ENCODE data around the gene SLK. TPM values are rescaled to one million over a fixed set of nuclear protein-coding genes. Genes with fewer than 3 reads are reported as not detected.

Gene SLK
- total and polyA plus RNA-seq, 12 donors, result 6.7 to 75.4 (median 30.6) TPM

DNA sequence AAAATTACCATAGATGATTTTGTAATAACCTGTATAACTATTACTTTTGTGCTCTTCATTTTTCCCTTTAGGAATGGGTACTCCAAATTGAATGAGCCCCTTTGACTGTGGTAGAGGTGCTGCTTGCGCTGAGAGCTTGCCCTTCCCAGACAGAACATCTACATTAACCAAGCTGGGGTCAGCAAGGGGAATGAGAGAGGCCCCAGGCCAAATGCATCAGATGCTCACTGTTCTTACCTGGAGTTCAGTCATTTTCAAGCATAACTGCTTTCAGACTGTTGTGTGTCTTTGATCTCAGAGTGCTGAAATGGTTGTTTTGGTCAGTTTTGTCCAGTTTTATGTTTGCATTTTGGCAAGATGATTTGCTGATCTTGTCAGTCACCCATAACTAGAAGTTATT, 41.3 kb upstream of the SLK start:
- Histone ChIP-seq H3K27ac (no peak overlapping the region), H3K9me3 (replicated peaks in 1 of 3) (no peaks in the 10 kb centered on the region), H3K27me3 (no peaks in the 10 kb centered on the region), H3K4me3 (no peak overlapping the region), H3K4me1 (replicated peaks in 1 of 2) (no peaks in the 10 kb centered on the region), H3K36me3 (replicated peaks in 1 of 2) (no peaks in the 10 kb centered on the region)
- DNase-seq, result no peak
- 97 to 100% (median 100%) methylated on average over 1 of the region's 1 CpG for WGBS, 4 donors
- intact Hi-C loops (cut with DNase I), result no loop called here
- TF ChIP-seq, protein P1, sequence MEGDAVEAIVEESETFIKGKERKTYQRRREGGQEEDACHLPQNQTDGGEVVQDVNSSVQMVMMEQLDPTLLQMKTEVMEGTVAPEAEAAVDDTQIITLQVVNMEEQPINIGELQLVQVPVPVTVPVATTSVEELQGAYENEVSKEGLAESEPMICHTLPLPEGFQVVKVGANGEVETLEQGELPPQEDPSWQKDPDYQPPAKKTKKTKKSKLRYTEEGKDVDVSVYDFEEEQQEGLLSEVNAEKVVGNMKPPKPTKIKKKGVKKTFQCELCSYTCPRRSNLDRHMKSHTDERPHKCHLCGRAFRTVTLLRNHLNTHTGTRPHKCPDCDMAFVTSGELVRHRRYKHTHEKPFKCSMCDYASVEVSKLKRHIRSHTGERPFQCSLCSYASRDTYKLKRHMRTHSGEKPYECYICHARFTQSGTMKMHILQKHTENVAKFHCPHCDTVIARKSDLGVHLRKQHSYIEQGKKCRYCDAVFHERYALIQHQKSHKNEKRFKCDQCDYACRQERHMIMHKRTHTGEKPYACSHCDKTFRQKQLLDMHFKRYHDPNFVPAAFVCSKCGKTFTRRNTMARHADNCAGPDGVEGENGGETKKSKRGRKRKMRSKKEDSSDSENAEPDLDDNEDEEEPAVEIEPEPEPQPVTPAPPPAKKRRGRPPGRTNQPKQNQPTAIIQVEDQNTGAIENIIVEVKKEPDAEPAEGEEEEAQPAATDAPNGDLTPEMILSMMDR (IDR thresholded peaks at IDR 0.05), result no peak
- TF ChIP-seq POLR2A (IDR thresholded peaks at IDR 0.05), result no peak

DNA sequence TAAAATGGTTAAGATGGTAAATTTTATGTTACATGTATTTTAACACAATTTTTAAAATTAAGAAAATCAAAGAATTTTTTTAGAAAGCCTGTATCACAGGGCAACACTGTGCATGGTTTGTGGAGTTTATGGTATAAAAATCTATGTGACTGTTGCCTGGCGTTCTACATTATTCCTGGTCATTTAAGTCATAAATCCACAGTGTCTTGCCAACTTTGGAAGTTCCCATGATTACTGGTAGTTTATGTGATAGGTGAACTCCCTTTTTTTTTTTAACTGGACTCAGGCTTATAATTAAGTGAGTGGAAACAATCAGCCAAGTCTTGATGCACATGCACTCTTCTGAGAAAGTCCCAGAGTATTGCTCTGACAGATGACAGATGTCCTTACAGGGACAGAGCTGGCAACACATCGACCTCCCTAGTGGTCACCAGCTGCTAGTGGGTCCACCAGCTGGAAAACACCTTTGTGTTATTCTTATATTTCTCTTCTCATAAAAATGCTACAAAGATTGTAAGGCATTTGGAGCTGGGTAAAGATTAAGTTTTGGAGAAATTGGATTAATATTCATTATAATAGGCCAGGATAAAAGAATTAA, 40.1 kb upstream of the SLK start:
- Histone ChIP-seq H3K4me1 (replicated peaks in 1 of 2) (no peaks in the 10 kb centered on the region), H3K36me3 (replicated peaks in 1 of 2) (no peaks in the 10 kb centered on the region), H3K9me3 (replicated peaks in 1 of 3) (no peaks in the 10 kb centered on the region), H3K4me3 (no peak overlapping the region), H3K27me3 (no peaks in the 10 kb centered on the region), H3K27ac (no peak overlapping the region)
- WGBS, 4 donors, result 78 to 84% (median 82%) methylated on average over 2 of the region's 2 CpGs
- no peak for DNase-seq
- intact Hi-C loops (cut with DNase I), result no loop called here
- no peak for TF ChIP-seq POLR2A (IDR thresholded peaks at IDR 0.05)
- TF ChIP-seq, protein P1 (IDR thresholded peaks at IDR 0.05), result no peak

DNA sequence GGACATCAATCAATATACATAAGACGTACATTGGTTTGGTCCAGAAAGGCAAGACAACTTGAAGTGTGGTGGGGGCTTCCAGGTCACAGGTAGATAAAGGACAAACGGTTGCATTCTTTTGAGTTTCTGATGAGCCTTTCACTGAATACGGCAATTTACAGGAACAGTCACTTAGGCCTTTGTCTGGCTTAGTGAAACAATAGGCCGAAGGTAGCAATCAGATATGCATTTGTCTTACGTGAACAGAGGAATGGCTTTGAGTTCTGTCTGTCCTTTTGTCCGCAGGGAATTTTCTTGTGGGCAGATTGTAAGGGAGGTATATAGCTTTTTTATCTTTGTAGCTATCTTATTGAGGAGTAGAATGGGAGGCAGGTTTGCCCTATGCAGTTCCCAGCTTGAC, 38.2 kb upstream of the SLK start:
- DNase-seq, result no peak
- no peak overlapping the region for H3K27ac ChIP-seq
- TF ChIP-seq POLR2A (IDR thresholded peaks at IDR 0.05), result no peak
- TF ChIP-seq, protein P1 (IDR thresholded peaks at IDR 0.05), result no peak
- intact Hi-C loops (cut with DNase I), result no loop called here
- H3K4me1 ChIP-seq (replicated peaks in 1 of 2), result peaks cover 0 to 4% of the 10 kb centered on the region in 2 donors
- H3K27me3 ChIP-seq, result no peaks in the 10 kb centered on the region
- H3K36me3 ChIP-seq (replicated peaks in 1 of 2), result no peaks in the 10 kb centered on the region
- H3K4me3 ChIP-seq, result no peak overlapping the region
- 88 to 93% (median 91%) methylated on average over 6 of the region's 6 CpGs for WGBS, 4 donors
- no peaks in the 10 kb centered on the region for H3K9me3 ChIP-seq (replicated peaks in 1 of 3)

DNA sequence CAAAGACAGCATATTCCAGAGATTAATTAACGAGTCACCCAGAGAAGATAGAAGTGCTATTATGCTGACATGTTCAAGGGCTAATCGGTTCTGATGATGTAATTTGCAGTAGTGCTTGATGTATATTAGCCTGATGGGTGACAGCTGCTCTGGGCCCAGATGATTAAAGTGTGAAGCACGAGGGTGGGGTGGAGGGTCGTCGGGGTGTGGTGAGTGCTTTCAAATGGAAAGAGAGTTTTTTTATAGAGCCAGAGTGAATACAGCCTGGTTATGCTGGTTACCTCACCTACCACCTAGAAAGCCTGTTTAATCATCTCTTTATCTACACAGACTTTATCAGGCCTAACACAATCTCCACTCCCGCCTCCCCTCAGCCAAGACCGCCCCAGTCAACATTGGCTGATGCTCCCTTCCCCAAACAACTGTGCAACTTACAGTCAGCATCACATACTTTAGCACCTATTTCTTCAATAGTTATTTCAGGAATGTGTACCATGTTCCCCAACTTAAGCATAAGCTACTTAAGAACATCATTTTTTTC, 37.5 kb upstream of the SLK start:
- Histone ChIP-seq H3K27me3 (no peaks in the 10 kb centered on the region), H3K4me1 (replicated peaks in 1 of 2) (peaks cover 0 to 4% of the 10 kb centered on the region in 2 donors), H3K36me3 (replicated peaks in 1 of 2) (no peaks in the 10 kb centered on the region), H3K27ac (no peak overlapping the region), H3K4me3 (no peak overlapping the region), H3K9me3 (replicated peaks in 1 of 3) (no peaks in the 10 kb centered on the region)
- TF ChIP-seq POLR2A (IDR thresholded peaks at IDR 0.05), result no peak
- 63 to 69% (median 66%) methylated on average over 7 of the region's 7 CpGs for WGBS, 4 donors
- intact Hi-C loops (cut with DNase I), result no loop called here
- no peak for DNase-seq

DNA sequence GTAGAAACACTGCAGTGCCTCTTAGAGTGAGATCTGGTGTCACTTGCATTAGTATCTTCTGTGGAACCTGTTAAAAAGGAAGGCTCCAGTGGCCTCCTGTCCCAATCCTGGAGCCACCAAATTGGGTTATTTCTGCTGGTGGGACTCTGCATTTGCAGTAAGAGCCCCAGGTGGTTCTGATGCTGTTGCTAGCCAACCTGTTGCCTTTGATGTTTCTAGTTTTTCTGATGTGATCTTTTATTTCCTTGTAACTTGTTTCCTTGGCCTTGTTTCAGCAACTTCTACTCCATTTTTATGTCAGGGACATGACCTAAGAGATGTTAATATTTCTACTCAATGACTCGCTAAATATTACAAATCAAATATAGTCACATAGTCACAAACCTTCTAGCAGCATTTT, 36.5 kb upstream of the SLK start:
- no peak for TF ChIP-seq POLR2A (IDR thresholded peaks at IDR 0.05)
- TF ChIP-seq, protein P1 (IDR thresholded peaks at IDR 0.05), result no peak
- WGBS, 4 donors, result 70 to 84% (median 83%) methylated on average over 1 of the region's 1 CpG
- no peaks in the 10 kb centered on the region for H3K9me3 ChIP-seq (replicated peaks in 1 of 3)
- no peak overlapping the region for H3K4me3 ChIP-seq
- no peak for DNase-seq
- intact Hi-C loops (cut with DNase I), result no loop called here
- H3K36me3 ChIP-seq (replicated peaks in 1 of 2), result no peaks in the 10 kb centered on the region
- no peak overlapping the region for H3K27ac ChIP-seq
- no peaks in the 10 kb centered on the region for H3K27me3 ChIP-seq
- peaks cover 0 to 4% of the 10 kb centered on the region in 2 donors for H3K4me1 ChIP-seq (replicated peaks in 1 of 2)
